Measurements from ENCODE around the gene TRPV2.
"Not testable (repeated sequence)": the region's sequence is repeated elsewhere in the genome, so short reads cannot be mapped to it uniquely, and the experiment has no call there.

Gene TRPV2

GRCh38 chr17:16415031-16415924 is at the start of gene TRPV2:
TRPV2 (plus strand) TSS chr17:16415571; CDS start chr17:16417669, 2,098 bp downstream.
- H3K4me1 Mint-ChIP-seq = peaks cover 52% of the 10 kb centered on the region
- peak within 1 kb of the TSS; percentile 98 for H3K4me3 Mint-ChIP-seq
- no peaks in the 10 kb centered on the region for H3K9me3 Mint-ChIP-seq
- peak; percentile 44 for ATAC-seq
- peaks cover 39% of the 10 kb centered on the region for H3K36me3 Mint-ChIP-seq
- H3K27ac Mint-ChIP-seq = peak within 1 kb of the TSS; percentile 99
- peak in 1 of 2 donors; percentile 73 for DNase-seq (ENCODE audit: low spot score in 2 of 2)

- Mint-ChIP-seq H3K4me1 (no peaks in the 10 kb centered on the region), H3K9me3 (no peaks in the 10 kb centered on the region), H3K4me3 (no peak overlapping the region), H3K36me3 (no peaks in the 10 kb centered on the region), H3K27ac (no peak overlapping the region)
- DNase-seq (ENCODE audit: low spot score in 2 of 2) (no peak), ATAC-seq (no peak)
Measured at GRCh38 chr17:16371742-16372141, 43.6 kb upstream of the TRPV2 start.

- no peaks in the 10 kb centered on the region for H3K9me3 Mint-ChIP-seq
- H3K36me3 Mint-ChIP-seq = no peaks in the 10 kb centered on the region
- DNase-seq (ENCODE audit: low spot score in 2 of 2) (no peak), ATAC-seq (no peak)
- no peak overlapping the region for H3K27ac Mint-ChIP-seq
- H3K4me1 Mint-ChIP-seq = no peaks in the 10 kb centered on the region
- H3K4me3 Mint-ChIP-seq = no peak overlapping the region
Measured at GRCh38 chr17:16374146-16374938, 41.0 kb upstream of the TRPV2 start.

- ATAC-seq (no peak), DNase-seq (ENCODE audit: low spot score in 2 of 2) (no peak)
- H3K36me3 Mint-ChIP-seq = peaks cover 28% of the 10 kb centered on the region
- H3K27ac Mint-ChIP-seq = no peak overlapping the region
- no peaks in the 10 kb centered on the region for H3K9me3 Mint-ChIP-seq
- no peak overlapping the region for H3K4me3 Mint-ChIP-seq
- peaks cover 21% of the 10 kb centered on the region for H3K4me1 Mint-ChIP-seq
Measured at GRCh38 chr17:16377941-16378341, 37.4 kb upstream of the TRPV2 start.

GRCh38 chr17:16378636-16379282 is 36.6 kb upstream of the TRPV2 start:
- peak overlapping the region; percentile 2 for H3K4me3 Mint-ChIP-seq
- ATAC-seq (no peak), DNase-seq (ENCODE audit: low spot score in 2 of 2) (no peak)
- H3K4me1 Mint-ChIP-seq = peaks cover 29% of the 10 kb centered on the region
- H3K27ac Mint-ChIP-seq = peak overlapping the region; percentile 20
- H3K36me3 Mint-ChIP-seq = peaks cover 36% of the 10 kb centered on the region
- H3K9me3 Mint-ChIP-seq = no peaks in the 10 kb centered on the region

GRCh38 chr17:16379654-16380053 is 35.7 kb upstream of the TRPV2 start:
- DNase-seq (ENCODE audit: low spot score in 2 of 2) = no peak
- ATAC-seq = no peak
- H3K4me3 Mint-ChIP-seq = peak overlapping the region; percentile 96
- H3K4me1 Mint-ChIP-seq = peaks cover 38% of the 10 kb centered on the region
- H3K27ac Mint-ChIP-seq = no peak overlapping the region
- H3K36me3 Mint-ChIP-seq = peaks cover 40% of the 10 kb centered on the region
- no peaks in the 10 kb centered on the region for H3K9me3 Mint-ChIP-seq

- no peaks in the 10 kb centered on the region for H3K9me3 Mint-ChIP-seq
- DNase-seq (ENCODE audit: low spot score in 2 of 2) = peak; percentile 79 to 96
- H3K4me1 Mint-ChIP-seq = peaks cover 39% of the 10 kb centered on the region
- H3K4me3 Mint-ChIP-seq = peak within 1 kb of the TSS; percentile 96
- peaks cover 40% of the 10 kb centered on the region for H3K36me3 Mint-ChIP-seq
- H3K27ac Mint-ChIP-seq = peak within 1 kb of the TSS; percentile 100
- peak; percentile 98 for ATAC-seq
Measured at GRCh38 chr17:16380640-16381495, 34.5 kb upstream of the TRPV2 start, which contains the start of gene UBB. UBB (plus strand) TSS chr17:16381091; CDS start chr17:16381908, 817 bp downstream.

- peak overlapping the region; percentile 96 for H3K4me3 Mint-ChIP-seq
- H3K36me3 Mint-ChIP-seq = peaks cover 40% of the 10 kb centered on the region
- DNase-seq (ENCODE audit: low spot score in 2 of 2) = no peak
- ATAC-seq = peak; percentile 39
- H3K4me1 Mint-ChIP-seq = peaks cover 39% of the 10 kb centered on the region
- peak overlapping the region; percentile 100 for H3K27ac Mint-ChIP-seq
- no peaks in the 10 kb centered on the region for H3K9me3 Mint-ChIP-seq
Measured at GRCh38 chr17:16381496-16381820, 33.9 kb upstream of the TRPV2 start.

- no peak for ATAC-seq
- no peak for DNase-seq (ENCODE audit: low spot score in 2 of 2)
- Mint-ChIP-seq H3K4me3 (peak overlapping the region; percentile 96), H3K27ac (peak overlapping the region; percentile 83), H3K9me3 (no peaks in the 10 kb centered on the region), H3K4me1 (peaks cover 45% of the 10 kb centered on the region), H3K36me3 (peaks cover 40% of the 10 kb centered on the region)
Measured at GRCh38 chr17:16383216-16383615, 32.2 kb upstream of the TRPV2 start.

GRCh38 chr17:16383772-16384287 is 31.5 kb upstream of the TRPV2 start:
- Mint-ChIP-seq H3K36me3 (peaks cover 40% of the 10 kb centered on the region), H3K4me1 (peaks cover 45% of the 10 kb centered on the region), H3K9me3 (no peaks in the 10 kb centered on the region), H3K4me3 (peak overlapping the region; percentile 96), H3K27ac (peak overlapping the region; percentile 83)
- DNase-seq (ENCODE audit: low spot score in 2 of 2) = no peak
- no peak for ATAC-seq

GRCh38 chr17:16384557-16384956 is 30.8 kb upstream of the TRPV2 start:
- DNase-seq (ENCODE audit: low spot score in 2 of 2) = no peak
- ATAC-seq = no peak
- Mint-ChIP-seq H3K4me1 (peaks cover 45% of the 10 kb centered on the region), H3K4me3 (no peak overlapping the region), H3K9me3 (no peaks in the 10 kb centered on the region), H3K27ac (no peak overlapping the region), H3K36me3 (peaks cover 40% of the 10 kb centered on the region)

- peak overlapping the region; percentile 89 for H3K4me3 Mint-ChIP-seq
- H3K36me3 Mint-ChIP-seq = peaks cover 30% of the 10 kb centered on the region
- not testable (repeated sequence) for DNase-seq (ENCODE audit: low spot score in 2 of 2); H3K27ac Mint-ChIP-seq; H3K9me3 Mint-ChIP-seq; ATAC-seq
- peaks cover 36% of the 10 kb centered on the region for H3K4me1 Mint-ChIP-seq
Measured at GRCh38 chr17:16386126-16386507, 29.3 kb upstream of the TRPV2 start.

GRCh38 chr17:16391451-16391850 is 23.9 kb upstream of the TRPV2 start:
- no peak for ATAC-seq
- H3K36me3 Mint-ChIP-seq = no peaks in the 10 kb centered on the region
- no peak overlapping the region for H3K4me3 Mint-ChIP-seq
- no peaks in the 10 kb centered on the region for H3K9me3 Mint-ChIP-seq
- H3K4me1 Mint-ChIP-seq = peaks cover 5% of the 10 kb centered on the region
- no peak for DNase-seq (ENCODE audit: low spot score in 2 of 2)
- no peak overlapping the region for H3K27ac Mint-ChIP-seq

GRCh38 chr17:16392491-16392890 is 22.9 kb upstream of the TRPV2 start:
- not testable (repeated sequence) for H3K36me3 Mint-ChIP-seq; H3K27ac Mint-ChIP-seq; H3K4me3 Mint-ChIP-seq; ATAC-seq; DNase-seq (ENCODE audit: low spot score in 2 of 2); H3K9me3 Mint-ChIP-seq; H3K4me1 Mint-ChIP-seq

Measured in stimulated activated effector memory CD8-positive, alpha-beta T cell treated with anti-CD3 and anti-CD28 coated beads, Interleukin-12 subunit alpha, Interleukin-12 subunit beta, amount 100 ng/mL, for 72 hours (primary cell).